ENCODE results near the gene FAM53B. TPM values are rescaled to one million over a fixed set of nuclear protein-coding genes. Genes with fewer than 3 reads are reported as not detected.
A peak's percentile ranks its signal among the peaks of the same experiment; 100 is the strongest.

The FAM53B gene
- total RNA-seq, 3 donors from 2014 or later: 17.0 to 39.7 (median 22.8) TPM

DNA sequence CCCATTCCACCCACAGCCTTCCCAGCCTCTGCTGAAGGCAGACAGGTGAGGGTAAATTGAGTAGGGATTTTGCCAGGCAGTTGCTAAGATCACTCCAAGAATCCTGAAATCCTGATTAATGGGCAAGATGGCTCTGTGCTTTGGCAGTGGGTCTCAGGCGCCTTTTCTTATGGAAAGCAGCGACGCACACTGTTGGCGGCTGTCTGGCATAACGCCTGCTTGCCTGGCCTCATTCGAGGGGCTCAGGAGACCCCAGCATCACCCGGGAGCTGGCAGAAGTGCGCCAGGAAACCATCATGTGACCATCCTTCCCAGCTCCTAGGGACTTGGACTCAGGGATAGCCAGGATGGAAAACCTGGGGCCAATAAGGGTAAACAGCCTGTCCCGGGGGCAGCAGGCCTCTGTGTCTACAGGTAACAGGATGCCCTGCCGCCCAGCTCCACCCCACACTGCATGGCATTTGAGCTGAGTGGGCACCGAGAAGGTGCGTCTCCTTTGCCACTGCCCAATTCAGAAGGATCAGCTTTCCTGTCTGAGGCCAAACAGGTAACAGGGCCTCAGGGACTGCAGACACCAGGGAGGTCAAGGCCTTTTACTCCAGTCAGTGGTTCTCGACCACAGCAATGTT lies 98.6 kb downstream of the FAM53B start:
- Histone ChIP-seq H3K27me3 (no peaks in the 10 kb centered on the region), H3K4me3 (no peak overlapping the region), H3K9me3 (no peaks in the 10 kb centered on the region), H3K27ac (peak overlapping the region; percentile 36 to 74), H3K36me3 (no peaks in the 10 kb centered on the region), H3K4me1 (peaks cover 7 to 11% of the 10 kb centered on the region in 2 donors)
- TF ChIP-seq, protein P1, sequence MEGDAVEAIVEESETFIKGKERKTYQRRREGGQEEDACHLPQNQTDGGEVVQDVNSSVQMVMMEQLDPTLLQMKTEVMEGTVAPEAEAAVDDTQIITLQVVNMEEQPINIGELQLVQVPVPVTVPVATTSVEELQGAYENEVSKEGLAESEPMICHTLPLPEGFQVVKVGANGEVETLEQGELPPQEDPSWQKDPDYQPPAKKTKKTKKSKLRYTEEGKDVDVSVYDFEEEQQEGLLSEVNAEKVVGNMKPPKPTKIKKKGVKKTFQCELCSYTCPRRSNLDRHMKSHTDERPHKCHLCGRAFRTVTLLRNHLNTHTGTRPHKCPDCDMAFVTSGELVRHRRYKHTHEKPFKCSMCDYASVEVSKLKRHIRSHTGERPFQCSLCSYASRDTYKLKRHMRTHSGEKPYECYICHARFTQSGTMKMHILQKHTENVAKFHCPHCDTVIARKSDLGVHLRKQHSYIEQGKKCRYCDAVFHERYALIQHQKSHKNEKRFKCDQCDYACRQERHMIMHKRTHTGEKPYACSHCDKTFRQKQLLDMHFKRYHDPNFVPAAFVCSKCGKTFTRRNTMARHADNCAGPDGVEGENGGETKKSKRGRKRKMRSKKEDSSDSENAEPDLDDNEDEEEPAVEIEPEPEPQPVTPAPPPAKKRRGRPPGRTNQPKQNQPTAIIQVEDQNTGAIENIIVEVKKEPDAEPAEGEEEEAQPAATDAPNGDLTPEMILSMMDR (IDR thresholded peaks at IDR 0.05): no peak
- TF ChIP-seq POLR2A (IDR thresholded peaks at IDR 0.05) (no peak), POLR2AphosphoS5 (IDR thresholded peaks at IDR 0.05) (no peak)
- intact Hi-C loops (cut with DNase I; ENCODE audit: low total_unique reads): no loop called here
- no peak for DNase-seq (ENCODE audit: low spot score in 2 of 2)

DNA sequence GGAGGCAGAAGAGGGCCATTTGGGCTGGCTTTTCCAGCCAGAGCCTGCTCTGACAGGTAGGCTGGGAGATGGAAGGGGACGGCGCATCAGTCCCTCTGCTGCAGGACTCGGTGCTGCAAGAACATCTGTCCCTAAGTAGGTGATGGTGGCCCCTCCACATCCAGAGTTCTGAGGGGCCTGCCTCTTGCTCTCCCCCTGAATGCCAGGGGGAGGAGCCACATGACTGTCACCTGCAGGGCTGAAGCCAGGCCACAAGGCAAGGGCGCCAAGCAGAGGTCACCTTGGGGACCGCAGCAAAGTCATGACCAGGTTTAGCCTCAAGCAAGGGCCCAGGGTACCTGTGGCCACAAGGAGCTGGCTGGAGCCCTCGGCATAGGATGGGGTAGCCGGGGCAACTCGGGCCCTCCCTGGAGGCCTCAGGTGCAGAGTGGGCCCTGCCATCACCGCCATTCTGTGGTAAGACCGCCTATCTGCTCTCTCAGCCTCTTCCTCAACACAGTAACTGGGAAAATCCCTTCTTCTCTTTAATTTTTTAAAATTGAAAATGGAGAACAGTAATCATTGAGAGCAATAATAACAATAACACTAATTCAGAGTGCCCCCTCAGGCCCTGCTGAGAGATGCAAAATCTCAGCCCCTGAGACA lies 99.3 kb downstream of the FAM53B start:
- H3K4me3 ChIP-seq: no peak overlapping the region
- no peaks in the 10 kb centered on the region for H3K27me3 ChIP-seq
- H3K9me3 ChIP-seq: no peaks in the 10 kb centered on the region
- TF ChIP-seq POLR2AphosphoS5 (IDR thresholded peaks at IDR 0.05) (no peak), POLR2A (IDR thresholded peaks at IDR 0.05) (no peak)
- TF ChIP-seq, protein P1 (IDR thresholded peaks at IDR 0.05): no peak
- no peak for DNase-seq (ENCODE audit: low spot score in 2 of 2)
- intact Hi-C loops (cut with DNase I; ENCODE audit: low total_unique reads): loop anchor here (5.0 kb wide), 1 partner anchor 867 kb away; no protein-coding TSS in a partner anchor
- no peaks in the 10 kb centered on the region for H3K36me3 ChIP-seq
- peak overlapping the region in 1 of 2 donors; percentile 14 for H3K27ac ChIP-seq
- H3K4me1 ChIP-seq: peaks cover 7 to 13% of the 10 kb centered on the region in 2 donors

DNA sequence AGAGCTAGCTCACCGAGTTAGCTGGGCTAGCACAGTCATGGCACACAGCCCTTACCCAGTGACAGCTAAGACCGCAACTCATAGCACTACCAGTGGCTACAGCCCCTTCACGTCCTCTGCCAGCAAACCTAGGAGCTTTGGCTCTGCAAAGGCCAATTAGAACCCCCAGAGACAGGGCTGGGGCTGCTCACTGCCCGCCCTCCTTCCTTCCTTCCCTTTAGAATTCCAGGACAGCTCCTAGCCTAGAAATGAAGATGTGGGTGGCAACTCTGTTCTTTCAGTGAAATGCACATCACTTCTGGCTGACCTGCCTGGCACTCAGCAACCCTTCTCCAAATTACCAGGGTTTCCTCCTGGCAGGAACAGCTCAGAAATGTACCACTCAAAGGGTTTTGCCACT lies 99.9 kb downstream of the FAM53B start:
- no peak for DNase-seq (ENCODE audit: low spot score in 2 of 2)
- no peaks in the 10 kb centered on the region for H3K9me3 ChIP-seq
- H3K36me3 ChIP-seq: no peaks in the 10 kb centered on the region
- no peak overlapping the region for H3K4me3 ChIP-seq
- peaks cover 7 to 13% of the 10 kb centered on the region in 2 donors for H3K4me1 ChIP-seq
- no peak overlapping the region for H3K27ac ChIP-seq
- TF ChIP-seq POLR2AphosphoS5 (IDR thresholded peaks at IDR 0.05): no peak
- TF ChIP-seq, protein P1 (IDR thresholded peaks at IDR 0.05): no peak
- no peak for TF ChIP-seq POLR2A (IDR thresholded peaks at IDR 0.05)
- intact Hi-C loops (cut with DNase I; ENCODE audit: low total_unique reads): loop anchor here (5.0 kb wide), 1 partner anchor 868 kb away; no protein-coding TSS in a partner anchor
- no peaks in the 10 kb centered on the region for H3K27me3 ChIP-seq

DNA sequence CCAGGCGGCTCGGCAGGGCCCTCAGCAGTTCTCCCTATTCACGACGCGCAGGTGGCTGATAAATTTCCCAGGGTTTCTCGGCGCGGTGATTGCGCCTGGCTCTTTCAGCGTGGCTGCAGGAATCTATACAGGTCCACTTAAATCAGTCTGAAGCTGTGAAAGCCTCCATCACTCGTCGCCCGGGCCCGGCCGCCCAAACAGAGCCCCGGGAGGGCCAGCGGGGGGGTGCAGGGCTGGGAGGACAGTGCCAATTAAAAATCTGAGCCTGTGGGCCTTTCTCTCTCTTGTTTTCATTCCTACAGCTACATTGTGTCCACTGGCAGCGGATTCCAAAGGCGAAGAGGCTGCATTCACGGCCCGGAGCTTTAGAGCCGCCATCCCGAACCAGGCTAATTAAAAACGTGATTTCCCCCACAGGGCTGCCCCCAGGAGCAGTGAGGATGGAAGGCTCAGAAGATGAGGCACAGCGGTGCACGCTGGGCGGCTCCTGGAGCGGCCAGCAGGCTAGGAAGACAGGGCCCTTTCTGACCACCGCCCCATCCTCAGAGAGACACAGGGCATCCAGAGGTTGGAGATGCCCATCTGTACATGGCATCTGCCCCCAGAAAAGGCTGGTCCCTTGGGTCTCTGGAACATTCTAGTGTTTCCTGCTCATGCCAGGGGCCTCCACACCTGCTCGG lies 100.7 kb downstream of the FAM53B start:
- no peak overlapping the region for H3K4me3 ChIP-seq
- peaks cover 7 to 13% of the 10 kb centered on the region in 2 donors for H3K4me1 ChIP-seq
- no peaks in the 10 kb centered on the region for H3K27me3 ChIP-seq
- H3K27ac ChIP-seq: no peak overlapping the region
- H3K36me3 ChIP-seq: no peaks in the 10 kb centered on the region
- intact Hi-C loops (cut with DNase I; ENCODE audit: low total_unique reads): loop anchor here (5.0 kb wide), 1 partner anchor 869 kb away; no protein-coding TSS in a partner anchor
- DNase-seq (ENCODE audit: low spot score in 2 of 2): no peak
- H3K9me3 ChIP-seq: no peaks in the 10 kb centered on the region
- TF ChIP-seq POLR2AphosphoS5 (IDR thresholded peaks at IDR 0.05) (no peak), POLR2A (IDR thresholded peaks at IDR 0.05) (no peak)
- TF ChIP-seq, protein P1 (IDR thresholded peaks at IDR 0.05): no peak

Data from breast epithelium (tissue), 4 donors.